GM18505 (cell line): ENCODE measurements around the gene TSPAN31.

Source experiments
- ATAC-seq: cut with Tn5 transposase; IDR thresholded peaks from one replicate; pipeline ENCODE4 v1.9.1; 2021; ENCODE audit not compliant: unreplicated experiment
- POLR2A ChIP-seq: IDR thresholded peaks from 4 replicates; pipeline ENCODE4 v1.6.1; 2011; ENCODE audit warnings: borderline replicate concordance; ENCODE audit not compliant: insufficient read depth, insufficient read length; ENCODE audit errors: extremely low read depth

Gene TSPAN31

GRCh38 chr12:57746025-57746424 is 1.2 kb downstream of the TSPAN31 start:
- TF ChIP-seq POLR2A: no peak
- no peak for ATAC-seq

DNA sequence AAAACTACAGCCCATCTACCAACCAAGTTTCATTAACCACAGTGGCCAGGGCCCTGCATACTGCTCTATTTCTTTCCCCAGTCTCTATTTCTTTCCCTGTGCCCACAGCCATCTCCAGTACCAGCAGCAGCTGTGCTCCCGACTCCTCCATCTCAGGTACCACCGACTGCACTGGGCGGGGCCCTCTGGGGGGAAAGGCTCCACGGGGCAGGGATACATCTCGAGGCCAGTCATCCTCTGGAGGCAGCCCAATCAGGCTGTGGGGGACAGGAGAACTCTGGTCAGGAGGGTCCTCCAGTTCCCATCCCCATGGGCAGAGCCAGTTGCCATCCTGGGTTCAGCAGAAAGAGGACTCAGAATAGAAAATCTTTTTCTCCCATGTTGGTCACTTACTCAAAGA is 4.2 kb downstream of the TSPAN31 start:
- ATAC-seq: no peak
- TF ChIP-seq POLR2A: no peak

DNA sequence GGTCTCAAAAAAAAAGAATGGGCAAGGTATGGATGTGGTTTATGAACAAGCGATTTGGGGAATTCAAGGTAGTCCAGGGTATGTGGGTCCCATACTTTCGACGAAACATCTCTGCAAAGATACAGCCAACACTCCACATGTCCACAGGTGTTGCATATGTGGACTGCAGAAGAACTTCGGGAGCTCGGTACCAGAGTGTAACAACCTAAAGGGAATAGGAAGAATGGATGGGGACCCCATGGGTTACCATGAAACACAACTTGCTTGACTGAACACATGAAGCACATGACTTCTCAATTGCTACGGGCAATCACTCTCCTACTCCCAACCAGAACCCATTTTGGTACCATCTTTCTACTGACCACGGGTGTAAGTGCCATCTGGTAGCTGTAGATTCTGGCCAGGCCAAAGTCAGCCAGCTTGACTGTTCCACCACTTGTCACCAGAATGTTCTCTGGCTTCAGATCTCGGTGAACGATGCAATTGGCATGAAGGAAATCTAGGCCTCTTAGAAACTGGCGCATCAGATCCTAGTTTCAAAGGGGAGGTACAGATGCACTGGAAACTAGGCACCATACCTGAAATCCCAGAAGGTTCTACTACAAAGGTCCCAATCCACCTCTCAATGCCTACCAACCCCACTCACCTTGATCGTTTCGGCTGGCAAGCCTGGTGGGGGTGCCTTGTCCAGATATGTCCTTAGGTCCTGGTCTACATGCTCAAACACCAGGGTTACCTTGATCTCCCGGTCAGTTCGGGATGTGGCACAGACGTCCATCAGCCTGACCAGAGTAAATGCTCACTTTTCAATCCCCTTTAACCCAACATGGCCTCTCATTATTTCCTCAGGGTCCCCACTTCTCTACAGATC is 6.0 kb downstream of the TSPAN31 start:
- TF ChIP-seq POLR2A: no peak
- ATAC-seq: no peak

GRCh38 chr12:57751432-57751787 is 6.6 kb downstream of the TSPAN31 start:
- no peak for ATAC-seq
- no peak for TF ChIP-seq POLR2A

GRCh38 chr12:57751788-57752667 is 7.2 kb downstream of the TSPAN31 start, which contains the start of gene CDK4:
TSS of gene CDK4 (minus strand) at chr12:57752310. CDS start at chr12:57751717, 593 bp downstream.
- ATAC-seq: peak; percentile 66
- TF ChIP-seq POLR2A: peak; percentile 82

DNA sequence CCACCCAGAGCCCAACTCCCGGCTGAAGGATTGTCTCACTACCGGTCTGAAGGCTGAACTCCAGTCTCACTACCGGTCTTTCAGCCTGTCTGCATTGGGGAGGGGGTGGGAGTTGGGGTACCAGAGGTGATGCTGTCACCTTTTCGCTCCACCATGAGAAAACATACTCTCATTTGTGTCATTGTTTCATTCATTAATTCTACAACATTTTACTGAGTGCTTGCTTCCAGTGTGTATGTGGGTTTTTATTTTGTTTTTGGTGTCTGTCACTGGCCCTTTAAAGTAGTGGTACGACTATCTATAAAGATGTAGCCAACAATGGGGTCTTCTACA is 7.8 kb downstream of the TSPAN31 start:
- TF ChIP-seq POLR2A: no peak
- no peak for ATAC-seq

DNA sequence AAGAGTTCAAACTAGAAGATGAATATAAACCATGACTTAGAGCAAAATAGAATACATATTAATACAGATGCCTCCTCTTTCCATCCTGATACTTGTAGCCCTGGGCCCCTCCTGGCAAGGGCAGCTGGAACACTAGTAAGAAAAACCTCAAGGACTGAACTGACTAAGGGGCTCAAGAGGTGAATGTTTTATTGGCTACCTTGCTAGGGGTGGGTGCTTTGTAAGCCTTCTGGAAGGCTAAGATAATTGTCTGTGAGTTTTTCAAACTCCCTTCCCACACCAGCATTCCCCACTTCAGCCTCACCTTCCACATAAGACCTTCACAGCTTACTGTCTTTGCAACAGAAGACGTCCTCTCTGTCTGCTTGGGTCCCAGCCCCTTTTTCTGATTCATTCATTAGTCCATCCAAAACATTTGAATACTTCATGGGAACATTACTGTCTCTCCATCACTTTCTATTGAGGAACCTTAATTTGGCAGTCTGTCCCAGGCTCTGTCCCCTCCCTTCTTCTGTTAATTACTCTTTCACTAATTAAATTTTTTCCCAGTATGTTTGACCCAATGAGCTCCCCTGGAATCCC is 9.0 kb downstream of the TSPAN31 start:
- ATAC-seq: no peak
- no peak for TF ChIP-seq POLR2A

DNA sequence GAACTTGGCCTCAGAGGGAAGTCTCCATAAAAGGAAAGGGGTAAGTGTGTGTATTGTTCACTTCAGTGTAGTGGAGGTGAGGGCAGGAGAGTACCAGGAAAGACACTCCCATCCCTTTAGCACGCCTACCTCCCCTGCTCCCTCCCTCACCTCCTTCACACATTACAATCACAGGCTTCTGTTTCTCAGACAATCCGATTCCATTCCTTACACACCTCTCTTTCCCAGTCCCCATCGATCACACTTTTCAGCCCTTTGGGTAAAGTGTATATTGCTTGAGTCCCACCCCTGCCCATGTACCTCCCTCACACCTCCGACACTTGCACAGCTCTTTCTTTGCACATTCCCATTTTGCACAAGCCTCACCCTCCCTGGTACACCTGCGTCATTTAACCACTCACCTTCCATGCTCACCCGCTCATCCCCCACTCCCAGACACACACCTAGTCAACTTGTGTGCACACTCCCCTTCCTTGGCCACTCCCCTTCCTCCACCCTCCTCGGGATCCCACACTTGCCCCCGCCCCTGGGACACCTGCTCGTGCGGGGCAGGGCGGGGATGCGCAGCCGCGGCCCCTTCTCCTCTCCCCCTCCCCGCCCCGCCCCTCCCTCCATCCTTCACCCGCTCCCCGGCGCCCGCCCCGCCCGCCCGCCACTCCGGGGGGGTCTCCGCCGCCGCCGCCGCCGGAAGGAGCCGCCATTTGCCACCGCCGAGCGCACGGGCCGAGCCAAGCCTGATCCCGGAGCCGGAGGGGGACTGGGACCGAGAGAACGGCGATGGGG is 9.8 kb downstream of the TSPAN31 start, which contains the start of gene MARCHF9:
Gene MARCHF9, plus strand, starts transcription at position 693 of the 783 bp plus-strand sequence. CDS start 426 bp downstream, outside the sequence.
- no peak for TF ChIP-seq POLR2A
- peak; percentile 32 for ATAC-seq

- ATAC-seq: no peak
- no peak for TF ChIP-seq POLR2A
Measured at GRCh38 chr12:57755194-57755453, 10.3 kb downstream of the TSPAN31 start.

DNA sequence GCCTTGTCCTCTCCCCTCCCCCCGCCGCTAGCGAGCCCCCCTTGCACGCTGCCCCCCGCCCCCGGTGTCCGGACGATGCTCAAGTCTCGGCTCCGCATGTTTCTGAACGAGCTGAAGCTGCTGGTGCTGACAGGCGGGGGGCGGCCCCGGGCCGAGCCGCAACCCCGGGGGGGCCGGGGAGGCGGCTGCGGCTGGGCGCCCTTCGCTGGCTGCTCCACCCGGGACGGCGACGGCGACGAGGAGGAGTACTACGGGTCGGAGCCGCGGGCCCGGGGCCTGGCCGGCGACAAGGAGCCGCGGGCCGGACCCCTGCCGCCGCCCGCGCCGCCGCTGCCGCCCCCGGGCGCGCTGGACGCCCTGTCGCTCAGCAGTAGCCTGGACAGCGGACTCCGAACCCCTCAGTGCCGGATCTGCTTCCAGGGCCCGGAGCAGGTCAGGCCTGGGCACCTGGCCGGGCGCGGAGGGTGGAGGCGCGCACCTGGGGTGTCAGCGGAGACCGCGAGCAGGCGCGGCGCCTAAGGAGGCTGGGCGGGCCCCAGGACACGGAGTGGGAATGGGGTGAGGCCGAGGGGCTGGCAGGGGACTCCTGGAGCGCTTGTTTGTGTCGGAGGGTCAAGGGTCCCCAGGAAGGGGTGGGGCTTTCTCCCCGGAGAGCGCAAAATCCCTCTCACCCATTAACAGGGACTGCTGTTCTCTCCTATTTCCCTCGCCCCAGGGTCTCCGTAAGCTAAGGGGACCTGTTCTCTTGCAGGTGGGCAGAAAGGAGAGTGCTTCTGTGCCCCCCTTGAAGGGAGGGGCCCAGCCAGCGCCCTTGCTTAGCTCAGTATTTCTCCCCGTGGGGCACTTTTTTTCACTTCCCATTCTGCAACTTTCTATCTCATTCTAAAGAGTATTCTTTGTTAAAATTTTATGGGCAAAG is 10.9 kb downstream of the TSPAN31 start:
- no peak for ATAC-seq

GRCh38 chr12:57756406-57757341 is 11.8 kb downstream of the TSPAN31 start:
- ATAC-seq: no peak
- TF ChIP-seq POLR2A: no peak

More for the DNA sequence above, 10.9 kb downstream of the TSPAN31 start:
- TF ChIP-seq POLR2A: no peak
